HG03469 (cell line): ENCODE measurements around the gene ZNF91.
"Not testable (repeated sequence)": the region's sequence is repeated elsewhere in the genome, so short reads cannot be mapped to it uniquely, and the experiment has no call there.

Source experiments
- ATAC-seq: cut with Tn5 transposase; IDR thresholded peaks from one replicate; pipeline ENCODE4 v1.9.1; 2021; ENCODE audit warnings: mild to moderate bottlenecking, moderate library complexity, moderate number of reproducible peaks; ENCODE audit not compliant: unreplicated experiment

Gene ZNF91

DNA sequence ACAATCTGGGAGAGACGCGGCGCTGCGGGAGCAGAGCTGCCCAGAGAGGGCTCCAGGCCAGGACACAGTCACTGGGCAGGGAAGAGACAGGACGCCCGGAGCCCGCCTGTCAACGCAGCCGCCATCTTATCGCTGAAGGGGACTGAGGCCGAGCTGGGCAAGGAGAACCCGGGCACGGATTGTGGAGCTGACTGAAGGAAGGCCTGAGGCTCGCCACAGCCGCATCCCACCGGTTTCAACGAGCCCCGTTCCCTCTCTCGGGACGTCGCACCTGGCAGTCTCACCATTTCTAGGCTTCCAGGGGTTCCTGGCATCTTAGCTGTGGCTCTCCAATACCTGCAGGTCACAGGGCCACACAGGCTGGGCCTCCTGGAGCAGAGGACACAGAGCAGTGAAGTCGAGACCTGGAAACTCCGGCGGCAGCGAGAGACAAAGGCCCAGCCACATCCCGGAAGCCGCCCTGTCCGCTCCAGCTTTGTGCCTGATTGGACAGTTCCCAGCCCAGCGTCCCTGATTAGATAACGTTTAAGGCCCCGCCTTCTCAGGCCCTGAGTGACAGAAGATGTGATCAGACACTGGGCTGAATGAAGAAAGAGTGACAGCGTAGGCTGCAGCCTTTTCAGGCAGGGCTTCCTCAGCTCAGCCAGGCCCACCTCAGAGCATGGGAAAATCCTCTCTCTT is at the start of gene ZNF91:
ZNF91 (minus strand) TSS at position 431 of the 681 bp plus-strand sequence; CDS start at position 314, 117 bp downstream.
- peak; percentile 97 for ATAC-seq

GRCh38 chr19:23440791-23441190 is 45.5 kb upstream of the ZNF91 start:
- no peak for ATAC-seq

DNA sequence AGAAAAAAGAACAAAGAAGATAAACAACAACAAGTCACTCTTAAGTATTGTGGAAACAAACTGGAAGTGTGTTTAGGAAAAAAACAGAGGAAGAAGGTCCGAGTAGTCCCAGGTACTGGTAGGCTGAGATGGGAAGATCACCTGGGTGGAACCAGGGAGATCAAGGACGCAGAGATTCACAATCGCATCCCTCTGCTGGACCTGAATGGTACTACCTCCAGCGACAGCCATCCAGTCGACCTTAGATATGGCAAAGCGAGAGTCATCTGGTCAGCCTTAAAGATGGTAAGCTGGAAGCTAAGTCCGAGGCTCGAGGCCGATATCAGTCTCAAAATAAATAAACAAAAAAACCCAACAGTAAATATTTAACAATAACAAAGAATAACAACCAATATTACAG is 44.9 kb upstream of the ZNF91 start:
- no peak for ATAC-seq

- ATAC-seq: no peak
Measured at GRCh38 chr19:23439623-23440022, 44.4 kb upstream of the ZNF91 start.

- no peak for ATAC-seq
Measured at GRCh38 chr19:23437901-23438300, 42.6 kb upstream of the ZNF91 start.

GRCh38 chr19:23436944-23437343 is 41.7 kb upstream of the ZNF91 start:
- ATAC-seq: no peak

DNA sequence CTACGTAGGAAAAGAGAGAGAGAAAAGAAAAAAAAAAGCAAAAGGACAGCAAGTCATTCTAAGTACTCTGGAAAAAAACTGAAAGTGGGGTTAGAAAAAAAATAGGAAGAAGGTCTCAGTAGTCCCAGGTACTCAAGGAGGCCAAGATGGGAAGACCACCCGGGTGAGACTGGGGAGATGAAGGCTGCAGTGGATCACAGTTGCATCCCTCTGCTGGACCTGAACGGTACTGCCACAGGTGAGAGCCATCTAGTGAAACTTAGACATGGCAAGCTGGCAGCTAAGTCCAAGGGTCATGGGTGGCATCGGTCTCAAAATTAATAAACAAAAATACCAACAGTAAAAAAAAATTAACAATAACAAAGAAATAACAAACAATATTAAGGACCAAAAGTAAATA is 41.0 kb upstream of the ZNF91 start:
- ATAC-seq: no peak

DNA sequence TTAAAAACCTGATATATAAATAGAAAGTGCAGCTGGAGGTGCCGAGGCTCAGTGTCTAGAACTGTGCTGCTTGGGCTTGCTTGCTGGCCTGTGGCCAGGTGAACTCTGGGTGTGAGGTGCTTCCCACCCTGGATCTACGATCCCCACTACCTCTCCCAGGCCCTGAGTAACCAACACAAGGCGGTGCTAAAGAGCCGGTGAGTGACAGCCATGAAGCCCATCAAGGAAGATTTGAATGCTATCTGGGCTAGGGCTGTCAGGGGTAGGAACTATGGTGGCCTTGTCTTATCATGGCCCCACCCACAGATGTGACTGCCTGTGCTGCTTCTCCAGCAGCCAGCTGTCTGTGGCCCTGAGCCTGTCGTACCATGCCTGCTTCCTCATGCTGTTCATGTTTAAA is 25.6 kb upstream of the ZNF91 start:
- ATAC-seq: no peak

DNA sequence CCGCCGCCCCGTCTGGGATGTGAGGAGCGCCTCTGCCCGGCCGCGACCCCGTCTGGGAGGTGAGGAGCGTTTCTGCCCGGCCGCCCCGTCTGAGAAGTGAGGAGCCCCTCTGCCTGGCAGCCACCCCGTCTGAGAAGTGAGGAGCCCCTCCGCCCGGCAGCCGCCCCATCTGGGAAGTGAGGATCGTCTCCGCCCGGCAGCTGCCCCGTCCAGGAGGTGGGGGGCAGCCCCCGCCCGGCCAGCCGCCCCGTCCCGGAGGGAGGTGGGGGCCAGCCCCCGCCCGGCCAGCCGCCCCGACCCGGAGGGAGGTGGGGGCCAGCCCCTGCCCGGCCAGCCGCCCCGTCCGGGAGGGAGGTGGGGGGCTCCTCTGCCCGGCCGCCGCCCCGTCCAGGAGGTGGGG is 24.0 kb upstream of the ZNF91 start:
- ATAC-seq: not testable (repeated sequence)

- ATAC-seq: no peak
Measured at GRCh38 chr19:23415561-23416191, 20.4 kb upstream of the ZNF91 start.

- ATAC-seq: no peak
Measured at GRCh38 chr19:23415034-23415433, 19.8 kb upstream of the ZNF91 start.

DNA sequence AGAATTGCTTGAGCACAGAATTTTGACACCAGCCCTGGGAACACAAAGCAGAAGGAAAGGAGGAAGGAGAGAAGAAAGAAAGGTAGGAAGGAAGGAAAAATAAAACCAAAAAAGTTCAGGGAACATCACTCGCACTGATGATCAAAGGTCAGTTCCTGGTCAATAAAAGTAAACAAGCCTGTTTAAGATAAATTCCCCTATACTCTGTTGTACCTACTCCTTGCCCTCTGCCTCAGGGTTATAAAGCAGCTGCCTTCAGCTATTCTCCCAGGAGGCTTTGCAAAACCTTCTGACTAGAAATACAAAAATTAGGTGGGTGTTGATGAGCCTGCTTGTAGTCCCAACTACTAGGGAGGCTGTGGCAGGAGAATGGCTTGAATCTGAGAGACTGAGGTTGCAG is 14.9 kb upstream of the ZNF91 start:
- no peak for ATAC-seq

GRCh38 chr19:23409392-23410048 is 14.2 kb upstream of the ZNF91 start:
- ATAC-seq: no peak

DNA sequence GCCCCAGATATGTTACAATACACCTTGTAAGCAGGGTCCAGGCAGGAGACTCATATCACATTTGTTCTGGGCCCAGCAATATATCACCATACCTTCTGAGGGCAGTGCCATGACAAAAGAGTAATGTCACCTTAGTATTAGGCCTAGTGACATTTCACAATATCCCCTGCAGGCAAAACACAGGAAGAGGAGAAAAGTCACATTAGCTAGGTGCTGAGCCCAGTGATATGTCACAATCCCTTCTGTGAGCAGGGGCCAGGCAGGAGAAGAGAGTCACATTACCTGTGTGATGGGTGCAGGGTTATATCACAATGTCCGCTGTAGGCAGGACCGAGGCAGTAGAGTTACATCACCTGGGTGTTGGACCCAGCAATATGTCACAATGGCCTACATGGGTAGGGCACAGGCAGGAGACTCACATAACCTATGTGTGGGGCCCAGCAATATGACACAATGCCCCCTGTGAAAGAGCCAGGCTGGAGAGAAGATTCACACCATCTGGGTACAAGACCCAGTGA is 12.4 kb upstream of the ZNF91 start:
- ATAC-seq: no peak

DNA sequence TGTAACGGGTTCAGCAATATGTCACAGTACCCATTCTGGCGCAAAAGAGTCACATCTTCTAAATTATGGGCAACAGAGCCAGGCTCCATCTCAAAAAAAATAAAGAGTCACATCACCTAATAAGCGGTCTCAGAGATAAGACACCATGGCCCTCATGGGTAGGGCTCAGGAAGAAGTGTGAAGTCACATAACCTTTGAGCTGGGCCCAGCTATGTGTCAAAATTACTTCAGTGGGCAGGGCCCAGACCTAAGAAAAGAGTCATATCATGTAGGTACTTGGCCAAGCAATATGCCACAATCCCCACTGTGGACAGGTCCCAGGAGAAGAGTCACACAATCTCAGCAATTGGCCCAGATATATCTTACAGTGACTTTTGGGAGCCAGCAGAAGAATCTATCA is 11.4 kb upstream of the ZNF91 start:
- ATAC-seq: no peak

DNA sequence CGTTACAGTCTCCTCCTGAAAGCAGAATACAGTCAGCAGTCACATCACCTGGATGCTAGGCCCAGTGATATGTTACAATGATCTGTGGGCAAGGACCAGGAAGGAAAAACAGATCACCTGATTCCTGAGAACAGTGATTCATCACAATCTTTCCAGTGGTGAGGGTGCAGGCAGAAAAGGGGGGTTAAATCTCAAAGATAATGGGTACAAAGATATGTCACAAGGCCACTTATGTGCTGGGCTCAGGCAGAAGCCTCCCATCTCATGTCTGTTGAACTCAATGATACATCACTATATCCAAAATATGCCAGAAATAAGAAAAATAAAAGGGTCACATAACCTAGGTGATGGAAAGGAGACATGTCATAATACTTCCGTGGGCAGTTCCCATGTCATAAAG is 10.8 kb upstream of the ZNF91 start:
- ATAC-seq: no peak

DNA sequence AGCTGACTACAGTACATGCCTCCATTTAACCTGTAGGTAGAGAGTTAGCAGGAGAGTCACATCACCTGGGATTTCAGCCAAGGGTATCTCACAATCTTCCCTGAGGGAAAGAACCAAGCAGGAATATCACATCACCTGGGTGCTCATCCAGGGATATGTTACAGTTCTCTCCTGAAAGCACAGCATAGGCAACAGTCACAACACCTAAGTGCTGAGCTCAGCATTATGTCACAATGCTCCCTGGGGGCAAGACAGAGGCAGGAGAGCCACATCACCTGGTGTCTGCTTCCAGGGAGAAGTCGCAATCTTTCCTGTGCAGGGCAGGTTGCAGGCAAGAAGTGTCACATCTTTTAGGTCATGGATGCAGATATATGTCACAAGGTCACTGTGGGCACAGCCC is 9.4 kb upstream of the ZNF91 start:
- ATAC-seq: no peak

- no peak for ATAC-seq
Measured at GRCh38 chr19:23403581-23404324, 8.5 kb upstream of the ZNF91 start.

DNA sequence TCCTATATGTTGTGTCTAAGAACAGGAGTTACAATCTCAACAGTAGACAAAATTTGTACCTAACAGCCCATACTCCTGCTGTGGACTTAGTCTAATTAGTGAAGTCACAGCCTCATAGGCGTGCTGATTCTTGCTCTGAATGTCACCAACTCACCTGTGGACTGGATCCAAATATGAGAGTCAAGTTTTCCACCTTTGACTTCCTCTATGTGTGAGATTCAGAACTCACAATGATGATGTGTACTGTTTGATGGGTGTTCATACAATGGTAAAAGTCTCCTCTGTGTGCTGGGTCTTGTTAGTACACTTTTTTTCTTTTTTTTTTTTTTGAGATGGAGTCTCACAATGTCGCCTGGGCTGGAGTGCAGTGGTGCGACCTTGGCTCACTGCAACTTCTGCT is 7.8 kb upstream of the ZNF91 start:
- ATAC-seq: no peak

- no peak for ATAC-seq
Measured at GRCh38 chr19:23402388-23402787, 7.1 kb upstream of the ZNF91 start.

DNA sequence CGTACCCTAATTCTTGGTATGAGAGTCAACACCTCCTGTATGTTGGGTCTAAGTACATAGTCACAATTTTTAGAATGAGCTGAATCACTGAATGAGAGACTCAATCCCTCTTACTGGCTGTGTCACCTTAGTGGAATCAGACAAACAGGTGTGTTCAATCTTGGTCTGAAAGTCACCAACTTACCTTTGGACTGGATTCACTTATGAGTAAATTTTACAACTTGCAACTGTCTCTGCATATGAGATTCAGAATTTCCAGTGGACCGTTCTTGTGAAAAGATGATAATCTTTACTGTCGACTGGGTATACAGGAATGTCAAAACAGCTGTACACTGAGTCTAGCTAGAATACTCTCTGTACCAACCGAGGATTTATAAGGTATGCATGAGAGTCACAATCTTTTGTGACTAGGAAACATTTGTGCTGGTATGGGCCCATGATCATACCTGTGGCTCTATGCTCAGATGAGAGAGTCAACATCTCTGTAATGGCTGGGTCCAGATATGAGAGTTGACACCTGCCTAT is 5.9 kb upstream of the ZNF91 start:
- ATAC-seq: no peak
